HepG2 (cell line): ENCODE data around the gene MTF1.

Source experiments
- CREB1 ChIP-seq, 2 experiments: fragments of 450-650 bp in 1 of 2; IDR thresholded peaks; 2 replicates each; pipeline ENCODE4 v1.6.1; 2016 to 2017; ENCODE audit warnings: control low read depth in 1 of 2, mild to moderate bottlenecking in 1 of 2, missing compliant biosample characterization in 1 of 2, missing genetic modification characterization in 1 of 2
- GPN1 ChIP-seq: sonication (generic); formaldehyde crosslinking; IDR thresholded peaks from 2 replicates; pipeline ENCODE4 v1.5.1; 2020; ENCODE audit warnings: missing genetic modification reagents, borderline replicate concordance
- HOXA5 ChIP-seq: sonication (generic); formaldehyde crosslinking; IDR thresholded peaks from 2 replicates; pipeline ENCODE4 v1.4.0; 2020; ENCODE audit warnings: missing genetic modification reagents
- JUN ChIP-seq: sonication (generic); formaldehyde crosslinking; IDR thresholded peaks from 2 replicates; pipeline ENCODE4 v1.4.0; 2020; ENCODE audit warnings: mild to moderate bottlenecking, missing genetic modification reagents
- NFIC ChIP-seq: IDR thresholded peaks from 2 replicates; pipeline ENCODE4 v1.6.1; 2012; ENCODE audit warnings: mild to moderate bottlenecking, low read length, inconsistent platforms
- ZNF205 ChIP-seq: IDR thresholded peaks from 2 replicates; pipeline ENCODE4 v1.6.1; 2018; ENCODE audit warnings: missing biosample characterization, missing genetic modification reagents
- ZNF839 ChIP-seq: sonication (generic); formaldehyde crosslinking; IDR thresholded peaks from 2 replicates; pipeline ENCODE4 v1.4.0; 2020; ENCODE audit warnings: missing genetic modification reagents, mild to moderate bottlenecking, borderline replicate concordance
- TF ChIP-seq, protein P1 (sequence below): IDR thresholded peaks from 2 replicates; pipeline ENCODE4 v1.6.1; 2016; ENCODE audit warnings: control low read depth

DNA sequence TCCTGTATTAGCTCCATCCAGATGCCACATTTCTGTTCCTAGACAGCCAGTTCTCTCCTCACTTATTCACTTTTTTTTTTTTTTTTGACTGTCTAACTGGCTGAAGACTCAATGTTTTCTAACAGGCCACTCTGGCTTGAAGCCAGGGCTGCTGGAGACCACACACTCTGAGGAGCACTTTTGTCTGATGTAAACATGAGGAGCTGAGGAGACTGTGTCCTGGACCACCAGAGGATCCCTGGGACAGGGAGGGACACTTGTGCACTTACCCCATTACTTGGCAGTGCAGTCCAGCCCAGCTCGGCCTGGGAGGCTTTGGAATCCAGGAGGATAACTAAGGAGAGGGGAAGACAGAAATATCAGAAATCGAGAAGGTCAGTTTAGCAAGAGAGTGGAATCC, 96.9 kb downstream of the MTF1 start:
- TF ChIP-seq ZNF205 (CRISPR knock-in tag) = no peak
- no peak for TF ChIP-seq HOXA5
- TF ChIP-seq ZNF839 (CRISPR knock-in tag) = no peak
- TF ChIP-seq NFIC = no peak
- no peak for TF ChIP-seq JUN
- no peak for TF ChIP-seq GPN1 (CRISPR knock-in tag)
- TF ChIP-seq, protein P1, sequence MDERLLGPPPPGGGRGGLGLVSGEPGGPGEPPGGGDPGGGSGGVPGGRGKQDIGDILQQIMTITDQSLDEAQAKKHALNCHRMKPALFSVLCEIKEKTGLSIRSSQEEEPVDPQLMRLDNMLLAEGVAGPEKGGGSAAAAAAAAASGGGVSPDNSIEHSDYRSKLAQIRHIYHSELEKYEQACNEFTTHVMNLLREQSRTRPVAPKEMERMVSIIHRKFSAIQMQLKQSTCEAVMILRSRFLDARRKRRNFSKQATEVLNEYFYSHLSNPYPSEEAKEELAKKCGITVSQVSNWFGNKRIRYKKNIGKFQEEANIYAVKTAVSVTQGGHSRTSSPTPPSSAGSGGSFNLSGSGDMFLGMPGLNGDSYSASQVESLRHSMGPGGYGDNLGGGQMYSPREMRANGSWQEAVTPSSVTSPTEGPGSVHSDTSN (CRISPR knock-in tag) = no peak
- TF ChIP-seq CREB1 (IDR thresholded peaks at IDR 0.05) = no peak
- no peak for TF ChIP-seq CREB1 (CRISPR knock-in tag; IDR thresholded peaks at IDR 0.05)
